ENCODE data around the gene RAMP1. TPM values are rescaled to one million over a fixed set of nuclear protein-coding genes. Genes with fewer than 3 reads are reported as not detected.

Gene RAMP1
- total and polyA plus RNA-seq, 2 of the 4 experiments (the other 2 are of a cell fraction) = 15.8 to 77.1 TPM

- intact Hi-C loops (cut with micrococcal nuclease) = no loop called here
- CTCF ChIA-PET = no interaction called here
Observed at GRCh38 chr2:237943395-237944094, 84.1 kb downstream of the RAMP1 start.

More at GRCh38 chr2:237943395-237944094, 84.1 kb downstream of the RAMP1 start:
- H2BK20ac ChIP-seq (ENCODE audit: low read depth, low read length) = no peak overlapping the region
- POLR2A ChIA-PET (ENCODE audit: unreplicated experiment) = no interaction called here
- BruUV-seq (replicated peaks) = no TSS peak
- no peak overlapping the region for H3K14ac ChIP-seq (replicated peaks; ENCODE audit: low read depth, low read length)
- no peak overlapping the region for H3K4me2 ChIP-seq (ENCODE audit: low read depth, low read length)
- H2BK15ac ChIP-seq (ENCODE audit: low read depth, low read length) = no peak overlapping the region
- H3K4me1 ChIP-seq (ENCODE audit: control insufficient read depth, insufficient read depth, low read length) = peaks cover 6% of the 10 kb centered on the region
- ATAC-seq (ENCODE audit: low read depth) = no peak
- H3K18ac ChIP-seq (ENCODE audit: low read depth, low read length) = no peak overlapping the region
- H3K36me3 ChIP-seq (ENCODE audit: control insufficient read depth, insufficient read depth, low read length) = no peaks in the 10 kb centered on the region
- WGBS, 2 experiments (ENCODE audit: extremely low coverage in 2 of 2, insufficient read length in 1 of 2) = no CpG with 5 or more reads among the region's 7 CpGs
- dilution Hi-C loops (cut with HindIII; ENCODE audit: low sequenced_read_pairs, unreplicated experiment) (no loop called here), in situ Hi-C loops (cut with MboI; ENCODE audit: low sequenced_read_pairs) (no loop called here)
- H2AK9ac ChIP-seq (replicated peaks; ENCODE audit: low read depth, low read length, poor library complexity) = peak overlapping the region; percentile 23
- no peaks in the 10 kb centered on the region; the same call in 1 of the 2 replicates for H4K20me1 ChIP-seq (ENCODE audit: insufficient read depth, low read length)
- peaks cover 11% of the 10 kb centered on the region for H3K9me1 ChIP-seq (ENCODE audit: insufficient read depth, low read length)
- no peak overlapping the region for H4K5ac ChIP-seq (ENCODE audit: low read depth, low read length)
- no peak for DNase-seq
- no peaks in the 10 kb centered on the region for H3K79me1 ChIP-seq (ENCODE audit: low read depth in 1 of 2, low read length in 2 of 2)
- peak overlapping the region; percentile 23 for H2AFZ ChIP-seq (replicated peaks; ENCODE audit: low read length, poor library complexity)
- H3K56ac ChIP-seq (ENCODE audit: extremely low read depth, insufficient read depth, low read length) = no peak overlapping the region
- H3K4me3 ChIP-seq (ENCODE audit: insufficient read depth, low read depth, low read length) = no peak overlapping the region
- no peak overlapping the region for H3K9ac ChIP-seq (ENCODE audit: low read depth, low read length)
- no peak overlapping the region for H4K8ac ChIP-seq (ENCODE audit: low read depth in 2 of 2, low read length in 2 of 2)
- no peak overlapping the region for H4K91ac ChIP-seq (ENCODE audit: insufficient read depth, low read depth, low read length)
- peaks cover 13% of the 10 kb centered on the region for H3K9me3 ChIP-seq (ENCODE audit: control insufficient read depth, insufficient read depth, low read length)
- no peak overlapping the region for H3K23ac ChIP-seq (ENCODE audit: low read depth, low read length)
- H2AK5ac ChIP-seq (ENCODE audit: low read depth, low read length) = 0 out of 2 replicates have a peak overlapping the region, but pooled peaks have one; percentile 37
- H3K27ac ChIP-seq (ENCODE audit: insufficient read depth, low read length) = no peak overlapping the region
- H2BK120ac ChIP-seq (ENCODE audit: low read depth, low read length) = no peak overlapping the region
- H3K4ac ChIP-seq (ENCODE audit: low read depth, low read length) = no peak overlapping the region
- H2BK5ac ChIP-seq (ENCODE audit: low read depth, low read length, poor library complexity, severe bottlenecking) = no peak overlapping the region
- no peak for TF ChIP-seq MXI1 (IDR thresholded peaks at IDR 0.05; ENCODE audit: borderline replicate concordance, low read depth, low read length)
- no peak for TF ChIP-seq RCOR1 (IDR thresholded peaks at IDR 0.05; ENCODE audit: insufficient replicate concordance, low read length)
- TF ChIP-seq CEBPB (IDR thresholded peaks at IDR 0.05; ENCODE audit: low read depth, low read length) = no peak
- no peak for TF ChIP-seq MAZ (IDR thresholded peaks at IDR 0.05; ENCODE audit: borderline replicate concordance, low read depth, low read length)
- no peak for TF ChIP-seq CHD1 (IDR thresholded peaks at IDR 0.05; ENCODE audit: low read depth, low read length)
- no peak for TF ChIP-seq ELK1 (IDR thresholded peaks at IDR 0.05; ENCODE audit: borderline replicate concordance, low read depth, low read length)
- no peak for TF ChIP-seq POLR2A (IDR thresholded peaks at IDR 0.05; ENCODE audit: low read depth, low read length)
- TF ChIP-seq USF2 (IDR thresholded peaks at IDR 0.05; ENCODE audit: low read depth, low read length) = no peak
- no peak for TF ChIP-seq MAFK (IDR thresholded peaks at IDR 0.05; ENCODE audit: low read depth, low read length)
- TF ChIP-seq RFX5 (IDR thresholded peaks at IDR 0.05; ENCODE audit: low read depth, low read length) = no peak
- no peak for TF ChIP-seq CTCF (conservative IDR thresholded peaks at IDR 0.05; ENCODE audit: low read depth, low read length)
- TF ChIP-seq NFE2L2 (IDR thresholded peaks at IDR 0.05; ENCODE audit: low read depth, low read length) = no peak
- no peak for TF ChIP-seq FOS (IDR thresholded peaks at IDR 0.05; ENCODE audit: low read depth, low read length)
- TF ChIP-seq SMC3 (IDR thresholded peaks at IDR 0.05; ENCODE audit: low read depth, low read length) = no peak
- no peak for TF ChIP-seq RAD21 (IDR thresholded peaks at IDR 0.05; ENCODE audit: low read length)
- no peak for TF ChIP-seq BHLHE40 (IDR thresholded peaks at IDR 0.05; ENCODE audit: low read depth, low read length)
- H3K27me3 ChIP-seq (ENCODE audit: control insufficient read depth, insufficient read depth, low read length) = no peaks in the 10 kb centered on the region
